HFF-Myc (cell line): ENCODE results near the gene CAMTA1.
A peak's percentile ranks its signal among the peaks of the same experiment; 100 is the strongest.

Experiments
- DNase-seq: peaks from one replicate; pipeline ENCODE4 v3.0.0-alpha.2; 2011; ENCODE audit warnings: low read depth; ENCODE audit errors: extremely low read depth
- H3K4me3 ChIP-seq: replicated peaks from 2 replicates; pipeline ENCODE4 v1.5.1; 2011; ENCODE audit warnings: low read depth, mild to moderate bottlenecking, control low read depth, low read length
- CTCF ChIP-seq: IDR thresholded peaks from 2 replicates; pipeline ENCODE4 v1.5.1; 2012; ENCODE audit warnings: mild to moderate bottlenecking, low read depth, low read length, control low read depth; ENCODE audit errors: missing control alignments

Gene CAMTA1

DNA sequence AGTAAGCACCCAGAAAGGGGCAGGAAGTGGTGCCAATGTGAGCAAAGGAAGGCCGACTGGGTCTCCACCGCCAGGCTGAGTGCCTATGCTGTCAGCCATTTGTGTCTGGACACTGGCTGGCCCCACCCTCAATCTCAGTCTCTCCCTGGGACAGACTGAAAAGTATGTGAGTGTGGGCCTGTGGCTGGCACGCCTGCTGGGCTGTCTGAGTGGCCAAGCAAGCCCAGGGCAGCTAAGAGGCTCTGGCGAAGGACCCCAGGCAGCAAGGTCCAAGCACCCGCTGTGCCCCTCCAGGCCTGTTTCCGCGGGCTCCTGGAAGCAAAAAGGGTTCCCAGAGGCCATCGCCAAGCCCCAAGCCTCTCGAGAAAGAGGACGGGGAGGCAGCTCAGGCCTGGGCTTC, 892.6 kb downstream of the CAMTA1 start:
- DNase-seq = no peak
- H3K4me3 ChIP-seq = no peak overlapping the region
- TF ChIP-seq CTCF = no peak

DNA sequence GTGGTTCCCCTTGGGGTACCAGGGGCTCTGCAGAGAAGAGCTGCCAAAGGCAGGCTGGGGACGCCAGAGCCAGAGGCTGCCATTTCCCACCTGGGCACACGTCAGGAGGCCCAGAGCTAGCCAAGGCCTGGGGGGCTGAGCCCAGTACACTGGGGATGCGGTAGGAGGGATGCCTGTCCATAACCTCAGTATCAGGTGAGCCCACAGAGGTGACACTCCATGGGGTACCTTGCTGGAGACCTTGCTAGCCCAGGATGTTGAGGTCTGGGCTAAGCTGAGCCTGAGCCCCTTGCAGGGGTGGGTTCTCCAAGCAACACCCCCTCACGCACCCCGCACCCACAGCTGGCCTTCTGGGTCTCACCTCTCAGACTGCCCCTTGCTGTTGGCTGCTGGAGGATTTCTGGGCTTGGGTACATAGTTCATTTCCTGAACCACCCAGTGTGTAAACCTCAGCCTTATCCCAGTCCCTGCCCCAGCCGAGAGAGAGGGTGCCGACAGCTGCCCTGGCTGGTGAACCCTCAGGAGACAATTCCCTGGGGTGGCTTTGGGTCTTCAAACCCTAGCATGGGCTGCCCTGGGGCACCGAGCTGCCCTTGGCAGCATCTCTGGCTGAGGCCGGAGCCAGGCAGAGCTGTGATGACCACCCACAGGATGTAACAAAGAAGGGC, 893.4 kb downstream of the CAMTA1 start:
- H3K4me3 ChIP-seq = no peak overlapping the region
- no peak for TF ChIP-seq CTCF
- no peak for DNase-seq

- no peak for TF ChIP-seq CTCF
- DNase-seq = no peak
- H3K4me3 ChIP-seq = no peak overlapping the region
Observed at GRCh38 chr1:7679159-7679872, 894.1 kb downstream of the CAMTA1 start.

GRCh38 chr1:7679873-7680206, 894.6 kb downstream of the CAMTA1 start:
- TF ChIP-seq CTCF = no peak
- DNase-seq = no peak
- peak overlapping the region; percentile 39 for H3K4me3 ChIP-seq

DNA sequence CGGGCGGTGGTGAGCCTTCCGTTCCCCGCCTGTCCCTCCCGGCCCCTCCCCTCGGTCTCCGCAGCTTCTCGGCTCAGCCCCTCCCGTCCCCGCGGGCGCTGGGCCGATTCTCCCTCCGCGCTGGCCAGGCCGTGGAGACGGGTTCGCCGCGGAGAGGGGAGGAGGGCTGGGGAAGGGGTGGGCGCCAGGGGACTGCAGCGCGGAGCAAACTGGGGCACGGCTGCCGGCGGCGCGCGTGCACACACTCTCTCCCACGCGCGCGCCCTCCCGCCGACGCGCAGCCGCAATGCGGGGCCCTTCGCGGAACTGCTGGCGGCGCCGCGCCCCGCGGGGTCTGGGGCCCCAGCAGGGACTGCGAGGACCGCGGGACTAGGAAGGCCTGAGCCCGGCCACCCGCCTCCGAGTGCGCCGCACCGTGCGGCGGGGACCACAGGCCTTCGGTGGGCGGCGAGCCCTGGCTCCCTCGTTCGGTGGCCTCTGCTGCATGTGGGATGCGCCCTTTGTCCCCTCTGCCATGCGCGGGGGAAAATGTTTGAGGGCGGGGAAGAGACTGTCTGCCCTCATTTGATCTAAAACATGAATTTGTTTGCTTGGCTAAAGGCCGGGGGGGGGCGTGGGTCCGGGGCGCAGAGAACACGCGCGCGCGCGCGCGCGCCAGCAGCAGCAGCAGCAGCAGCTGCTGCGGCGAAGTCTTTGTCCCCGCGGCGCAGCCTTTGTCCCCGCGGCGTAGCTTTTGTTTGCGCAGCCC, 895.1 kb downstream of the CAMTA1 start:
- TF ChIP-seq CTCF = no peak
- peak overlapping the region; percentile 39 for H3K4me3 ChIP-seq
- DNase-seq = no peak

DNA sequence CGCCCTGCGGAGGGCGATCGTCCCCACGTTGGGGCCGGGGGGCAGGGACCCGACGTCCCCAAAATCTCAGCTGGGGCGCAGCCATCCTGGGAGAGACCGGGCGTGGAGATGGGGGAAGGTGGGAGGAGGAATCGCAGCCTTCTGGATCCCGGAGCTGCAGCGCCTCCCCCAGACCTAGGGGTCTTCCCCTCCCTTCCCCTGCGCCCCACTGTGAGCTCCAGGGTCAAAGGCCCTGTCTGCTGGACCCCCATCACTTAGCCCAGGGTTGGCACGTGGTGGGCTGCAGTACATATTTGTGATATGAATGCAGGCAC, 895.7 kb downstream of the CAMTA1 start:
- no peak for DNase-seq
- no peak for TF ChIP-seq CTCF
- H3K4me3 ChIP-seq = peak overlapping the region; percentile 39
